Tibial nerve (tissue), 4 donors: ENCODE data around the gene TBC1D8. TPM values are rescaled to one million over a fixed set of nuclear protein-coding genes. Genes with fewer than 3 reads are reported as not detected.

Experiments
- DNase-seq, 2 donors: peaks; one replicate each; pipeline ENCODE4 v3.0.0-alpha.2; 2019; ENCODE audit warnings: low spot score in 2 of 2
- H3K27ac ChIP-seq, 4 donors: fragments of 200-600 bp; sonication (generic) in 3 of 4; one replicate each; pipeline ENCODE4 v1.5.1; 2017 to 2019; ENCODE audit warnings: mild to moderate bottlenecking in 1 of 4
- H3K27me3 ChIP-seq, 2 donors: fragments of 200-600 bp; sonication (generic) in 1 of 2; one replicate each; pipeline versions ENCODE4 v1.5.1 to v1.6.0; 2017 to 2019
- H3K36me3 ChIP-seq, 3 donors: fragments of 200-600 bp; sonication (generic); one replicate each; pipeline ENCODE4 v1.5.1; 2018 to 2019
- H3K4me1 ChIP-seq, 4 donors: fragments of 200-600 bp; sonication (generic) in 3 of 4; one replicate each; pipeline ENCODE4 v1.5.1; 2017 to 2019
- H3K4me3 ChIP-seq, 4 donors: fragments of 200-600 bp; sonication (generic) in 3 of 4; one replicate each; pipeline ENCODE4 v1.5.1; 2017 to 2019; ENCODE audit warnings: mild to moderate bottlenecking in 1 of 4, moderate library complexity in 1 of 4
- H3K9me3 ChIP-seq, 4 donors: fragments of 200-600 bp; sonication (generic) in 3 of 4; one replicate each; pipeline ENCODE4 v1.5.1; 2017 to 2019
- CTCF ChIP-seq, 5 experiments: fragments of 200-600 bp in 3 of 5; fragments of 450-650 bp in 2 of 5; sonication (generic) in 3 of 5; IDR thresholded peaks; one replicate each; pipeline ENCODE4 v1.5.1; 2016 to 2019; ENCODE audit warnings: antibody characterized with exemption in 5 of 5, mild to moderate bottlenecking in 3 of 5, moderate library complexity in 2 of 5
- EP300 ChIP-seq, 2 donors: sonication (generic); formaldehyde crosslinking; IDR thresholded peaks; one replicate each; pipeline ENCODE4 v1.6.1; 2017; ENCODE audit warnings: antibody characterized with exemption in 2 of 2, mild to moderate bottlenecking in 1 of 2
- POLR2A ChIP-seq, 2 donors: fragments of 450-650 bp; IDR thresholded peaks; one replicate each; pipeline ENCODE4 v1.6.1; 2017; ENCODE audit warnings: antibody characterized with exemption in 2 of 2, mild to moderate bottlenecking in 2 of 2, moderate library complexity in 2 of 2
- WGBS, 2 donors: methylation state at CpG; one replicate each; pipeline ENCODE4 v1.1.5; 2018; 5-methylcytosine and 5-hydroxymethylcytosine counted together
- total RNA-seq, 4 donors: library from RNA; depleted of rRNA; stranded (reverse); fragments of >200 nt; gene quantifications; one replicate each; pipeline ENCODE4 v1.1.0, GENCODE V29; 2016

Gene TBC1D8
- total RNA-seq, 4 donors from 2014 or later = 42.4 to 87.9 (median 47.3) TPM

GRCh38 chr2:100987536-100987935 lies 163.6 kb downstream of the TBC1D8 start:
- Histone ChIP-seq H3K27ac (no peak overlapping the region), H3K36me3 (peaks cover 0 to 12% (median 0%) of the 10 kb centered on the region in 3 donors), H3K27me3 (no peaks in the 10 kb centered on the region), H3K4me3 (no peak overlapping the region), H3K4me1 (peaks cover 0 to 18% (median 0%) of the 10 kb centered on the region in 4 donors), H3K9me3 (no peaks in the 10 kb centered on the region)
- no peak for DNase-seq
- TF ChIP-seq EP300 (IDR thresholded peaks at IDR 0.05) (no peak), POLR2A (IDR thresholded peaks at IDR 0.05) (no peak), CTCF (IDR thresholded peaks at IDR 0.05) (no peak)
- 83 to 96% methylated on average over 3 of the region's 3 CpGs for WGBS, 2 donors

GRCh38 chr2:100986157-100986556 lies 165.0 kb downstream of the TBC1D8 start:
- Histone ChIP-seq H3K9me3 (no peaks in the 10 kb centered on the region), H3K36me3 (peaks cover 0 to 12% (median 0%) of the 10 kb centered on the region in 3 donors), H3K4me1 (peaks cover 0 to 18% (median 0%) of the 10 kb centered on the region in 4 donors), H3K27me3 (no peaks in the 10 kb centered on the region), H3K27ac (no peak overlapping the region), H3K4me3 (no peak overlapping the region)
- 83 to 86% methylated on average over 10 to 11 of the region's 11 CpGs for WGBS, 2 donors
- DNase-seq = no peak
- TF ChIP-seq EP300 (IDR thresholded peaks at IDR 0.05) (no peak), POLR2A (IDR thresholded peaks at IDR 0.05) (no peak), CTCF (IDR thresholded peaks at IDR 0.05) (no peak)

GRCh38 chr2:100984892-100985307 lies 166.3 kb downstream of the TBC1D8 start:
- Histone ChIP-seq H3K4me3 (no peak overlapping the region), H3K36me3 (peaks cover 0 to 2% (median 0%) of the 10 kb centered on the region in 3 donors), H3K4me1 (peaks cover 0 to 18% (median 0%) of the 10 kb centered on the region in 4 donors), H3K9me3 (no peaks in the 10 kb centered on the region), H3K27ac (no peak overlapping the region), H3K27me3 (no peaks in the 10 kb centered on the region)
- TF ChIP-seq CTCF (IDR thresholded peaks at IDR 0.05) (peak; percentile 85 to 93 (median 89)), POLR2A (IDR thresholded peaks at IDR 0.05) (no peak), EP300 (IDR thresholded peaks at IDR 0.05) (peak in 1 of 2 donors; percentile 37)
- DNase-seq = peak; percentile 67 to 75
- WGBS, 2 donors = 28 to 30% methylated on average over 7 of the region's 7 CpGs

DNA sequence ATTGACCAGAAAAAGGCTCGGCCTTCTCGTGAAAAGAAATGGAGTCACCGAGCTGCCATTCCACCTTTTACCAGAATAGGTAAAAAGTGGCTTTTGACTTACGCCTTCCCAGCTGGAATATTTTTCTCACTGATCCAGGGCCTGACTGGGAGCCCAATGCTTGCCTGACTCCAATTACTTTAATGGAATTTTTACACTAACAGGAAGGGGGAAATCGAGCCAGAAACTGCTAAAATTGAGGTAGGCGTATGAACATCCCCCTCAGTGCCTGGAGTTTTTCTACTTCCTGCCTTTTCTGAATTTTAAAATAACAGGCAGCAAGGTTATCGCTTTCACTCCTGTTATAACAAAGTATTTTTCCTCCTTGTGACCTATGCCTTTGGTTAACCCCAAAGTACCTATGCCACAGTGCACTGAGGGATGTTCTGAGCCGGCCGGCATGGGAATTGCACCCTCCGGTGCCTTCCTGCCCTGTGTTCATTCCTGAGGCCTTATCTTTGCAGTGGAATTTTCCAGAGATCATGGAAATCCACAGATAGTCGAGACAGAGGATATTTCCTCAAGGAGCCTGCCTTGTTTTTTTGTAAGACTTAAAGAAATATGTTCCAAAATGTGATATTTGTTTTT lies 167.4 kb downstream of the TBC1D8 start:
- H3K36me3 ChIP-seq = no peaks in the 10 kb centered on the region

More for the DNA sequence above, 167.4 kb downstream of the TBC1D8 start:
- DNase-seq = no peak
- Histone ChIP-seq H3K27me3 (no peaks in the 10 kb centered on the region), H3K4me3 (no peak overlapping the region), H3K4me1 (peaks cover 0 to 18% (median 0%) of the 10 kb centered on the region in 4 donors), H3K27ac (peak overlapping the region in 1 of 4 donors; percentile 40), H3K9me3 (no peaks in the 10 kb centered on the region)
- TF ChIP-seq POLR2A (IDR thresholded peaks at IDR 0.05) (no peak), EP300 (IDR thresholded peaks at IDR 0.05) (no peak), CTCF (IDR thresholded peaks at IDR 0.05) (no peak)
- 65 to 66% methylated on average over 11 of the region's 11 CpGs for WGBS, 2 donors
